ENCODE measurements around the gene WFDC2.
"Not testable (repeated sequence)": the region's sequence is repeated elsewhere in the genome, so short reads cannot be mapped to it uniquely, and the experiment has no call there.

The WFDC2 gene

DNA sequence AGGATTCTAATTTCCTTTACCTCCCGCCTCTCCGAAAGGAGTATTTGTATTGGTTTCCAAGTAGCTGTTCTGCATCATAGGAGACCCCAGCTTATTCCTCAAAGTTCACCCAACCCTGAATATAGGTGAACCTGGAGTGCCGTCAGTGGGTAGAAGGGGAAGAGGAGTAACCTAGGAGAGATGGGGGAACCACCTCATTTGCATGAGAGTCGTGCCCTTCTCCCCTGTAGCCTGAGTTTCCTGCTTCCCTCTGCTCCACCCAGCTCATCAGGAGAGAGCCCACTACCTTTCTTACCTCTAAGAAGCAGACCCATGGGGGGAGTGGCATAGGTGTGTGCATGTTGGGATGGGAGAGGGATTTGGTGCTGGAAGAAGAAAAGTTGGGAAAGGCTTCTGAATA is 17.3 kb upstream of the WFDC2 start:
- DNase-seq (ENCODE audit: low read depth in 3 of 3) = no peak

DNA sequence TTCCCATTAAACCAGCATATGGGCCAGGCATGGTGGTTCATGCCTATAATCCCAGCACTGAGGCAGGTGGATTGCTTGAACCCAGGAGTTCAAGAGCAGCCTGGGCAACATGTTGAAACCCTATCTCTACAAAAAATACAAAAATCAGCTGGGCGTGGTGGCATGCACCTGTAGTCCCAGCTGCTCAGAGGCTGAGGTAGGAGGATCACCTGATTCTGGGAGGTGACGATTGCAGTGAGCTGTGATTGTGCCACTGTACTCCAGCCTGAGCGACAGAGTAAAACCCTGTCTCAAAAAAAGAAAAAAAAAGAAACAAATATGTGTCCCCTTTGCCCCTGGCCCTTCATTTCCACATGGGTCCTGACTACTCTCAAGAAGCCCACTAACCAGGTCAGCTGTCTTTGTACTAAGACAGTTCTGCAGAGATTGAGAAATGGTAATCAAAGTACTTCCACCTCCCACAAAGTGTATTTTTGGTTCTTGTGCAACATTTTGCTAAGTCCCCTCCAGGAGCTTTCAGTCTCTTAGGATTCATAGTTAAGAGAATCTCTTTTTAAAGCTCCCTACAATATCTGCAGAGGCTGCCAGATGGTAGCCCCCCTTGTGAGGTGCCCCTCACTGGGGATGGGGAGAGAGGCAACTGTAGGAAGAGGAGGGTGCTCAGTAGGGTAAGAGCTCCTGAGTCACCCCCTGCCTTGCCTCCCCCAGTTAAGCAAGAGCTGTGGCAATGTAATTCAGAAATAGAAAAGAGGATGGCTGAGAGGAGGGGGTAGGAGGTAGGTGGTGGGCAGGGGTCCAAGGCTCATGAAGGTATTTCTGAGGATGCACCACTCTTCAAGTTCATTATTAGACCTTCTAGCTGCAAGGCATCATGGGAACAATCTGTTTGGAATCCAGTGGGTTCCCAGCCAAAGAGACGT is 16.5 kb upstream of the WFDC2 start:
- DNase-seq (ENCODE audit: low read depth in 3 of 3) = no peak

DNA sequence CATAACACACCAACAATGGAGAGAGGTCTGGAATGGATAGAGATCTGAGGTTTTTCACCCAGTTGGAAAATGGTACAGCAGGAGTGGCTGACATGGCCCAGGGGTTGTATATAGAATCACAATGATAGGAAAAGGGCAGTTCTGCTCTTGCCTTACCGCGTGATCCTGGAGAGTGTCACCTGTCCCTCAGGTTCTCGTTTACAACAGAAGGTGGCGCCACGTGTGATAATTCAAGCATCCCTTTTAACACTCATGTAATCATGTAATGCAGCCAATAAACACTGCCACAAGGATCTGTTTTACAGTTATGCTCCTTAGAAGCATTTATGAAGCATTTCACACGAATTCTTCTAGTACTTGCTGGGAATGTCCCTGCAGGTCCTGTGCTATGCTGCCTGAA is 12.9 kb upstream of the WFDC2 start:
- DNase-seq (ENCODE audit: low read depth in 3 of 3) = no peak

DNA sequence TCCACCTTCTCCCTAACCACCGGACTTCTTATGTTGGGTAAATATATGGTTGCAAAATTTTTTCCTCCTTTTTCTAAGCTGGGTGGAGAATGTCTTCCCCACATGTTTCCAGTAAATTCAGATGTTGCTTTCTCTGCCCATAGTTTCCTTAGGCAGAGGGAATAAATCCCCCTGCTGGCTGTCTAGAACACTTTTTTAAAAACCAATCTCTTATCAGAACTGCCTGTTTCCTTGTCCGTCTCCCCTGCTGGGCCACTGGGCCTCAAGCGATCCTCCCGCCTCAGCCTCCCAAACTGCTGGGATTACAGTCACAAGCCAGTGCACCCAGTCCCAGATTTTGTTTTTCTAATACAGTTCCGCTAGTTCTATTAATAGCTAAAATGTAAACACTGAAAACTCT is 9.9 kb upstream of the WFDC2 start:
- DNase-seq (ENCODE audit: low read depth in 3 of 3) = no peak

DNA sequence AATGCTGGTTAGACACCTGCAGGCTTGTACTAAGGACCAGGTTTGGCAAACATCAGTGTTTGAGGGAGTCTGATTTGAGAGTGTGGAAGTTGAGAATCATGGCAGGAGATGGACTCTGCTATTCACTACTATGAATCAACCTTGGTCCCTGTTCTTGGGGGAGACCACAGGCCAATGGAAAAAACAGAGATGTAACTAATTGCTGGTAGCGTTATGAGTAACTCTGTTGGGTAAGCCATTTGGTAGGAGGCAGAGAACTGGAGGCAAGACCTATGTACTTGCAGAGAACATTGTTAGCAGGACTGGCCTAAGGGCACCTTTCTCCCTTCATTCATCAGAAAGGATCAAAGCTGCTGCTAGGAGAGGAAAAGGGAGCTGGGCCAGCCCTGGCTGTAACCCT is 8.3 kb upstream of the WFDC2 start:
- DNase-seq (ENCODE audit: low read depth in 3 of 3) = no peak

DNA sequence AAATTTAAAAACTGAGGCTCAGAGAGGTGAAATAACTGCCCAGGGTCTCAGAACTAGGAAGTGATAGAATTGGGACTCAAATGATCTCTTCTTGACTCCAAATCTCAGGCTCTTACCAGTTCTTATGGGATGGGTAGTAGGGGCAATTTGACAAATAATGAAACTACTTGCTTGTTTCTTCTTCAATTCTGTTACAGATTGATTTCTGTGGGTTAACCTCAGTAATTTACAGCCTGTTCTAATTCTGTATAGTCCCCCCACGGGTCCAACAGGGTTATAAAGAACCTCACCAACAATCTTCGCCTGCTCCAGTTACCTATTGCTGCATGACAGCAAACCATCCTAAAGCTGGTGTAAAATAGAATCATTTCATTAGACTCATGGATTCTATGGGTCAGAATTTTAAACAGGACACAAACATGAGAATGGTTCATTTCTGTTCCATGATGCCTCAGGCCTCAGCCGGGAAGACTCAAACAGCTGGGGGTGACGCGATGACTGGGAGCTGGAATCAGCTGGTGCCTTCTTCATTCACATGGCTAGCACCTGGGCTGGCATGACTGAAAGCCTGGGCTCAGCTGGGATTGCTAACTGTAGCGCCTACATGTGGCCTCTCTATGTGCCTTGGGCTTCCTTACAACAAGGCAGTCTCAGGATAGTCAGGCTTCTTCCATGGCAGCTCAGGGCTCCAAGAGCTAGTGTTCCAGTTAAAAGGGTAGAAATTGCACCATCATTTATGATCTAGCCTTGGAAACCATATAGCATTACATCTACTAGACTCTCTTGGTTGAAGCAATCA is 6.6 kb upstream of the WFDC2 start:
- DNase-seq (ENCODE audit: low read depth in 3 of 3) = no peak

DNA sequence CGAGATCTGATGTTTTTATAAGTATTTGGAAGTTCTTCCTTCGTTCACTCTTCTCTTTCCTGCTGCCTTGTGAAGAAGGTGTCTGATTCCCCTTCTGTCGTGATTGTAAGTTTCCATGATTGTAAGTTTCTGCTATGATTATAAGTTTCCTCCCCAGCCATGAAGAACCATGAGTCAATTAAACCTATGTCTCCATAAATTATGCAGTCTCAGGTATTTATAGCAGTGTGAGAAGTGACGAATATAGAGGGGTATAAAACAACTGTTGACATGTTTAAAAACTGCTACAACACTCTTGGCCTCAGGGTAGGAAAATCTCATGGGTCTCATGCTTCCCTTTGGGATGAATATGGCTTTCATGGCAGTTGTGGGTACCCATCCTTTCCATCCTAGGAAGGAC is 5.8 kb upstream of the WFDC2 start:
- no peak for DNase-seq (ENCODE audit: low read depth in 3 of 3)

DNA sequence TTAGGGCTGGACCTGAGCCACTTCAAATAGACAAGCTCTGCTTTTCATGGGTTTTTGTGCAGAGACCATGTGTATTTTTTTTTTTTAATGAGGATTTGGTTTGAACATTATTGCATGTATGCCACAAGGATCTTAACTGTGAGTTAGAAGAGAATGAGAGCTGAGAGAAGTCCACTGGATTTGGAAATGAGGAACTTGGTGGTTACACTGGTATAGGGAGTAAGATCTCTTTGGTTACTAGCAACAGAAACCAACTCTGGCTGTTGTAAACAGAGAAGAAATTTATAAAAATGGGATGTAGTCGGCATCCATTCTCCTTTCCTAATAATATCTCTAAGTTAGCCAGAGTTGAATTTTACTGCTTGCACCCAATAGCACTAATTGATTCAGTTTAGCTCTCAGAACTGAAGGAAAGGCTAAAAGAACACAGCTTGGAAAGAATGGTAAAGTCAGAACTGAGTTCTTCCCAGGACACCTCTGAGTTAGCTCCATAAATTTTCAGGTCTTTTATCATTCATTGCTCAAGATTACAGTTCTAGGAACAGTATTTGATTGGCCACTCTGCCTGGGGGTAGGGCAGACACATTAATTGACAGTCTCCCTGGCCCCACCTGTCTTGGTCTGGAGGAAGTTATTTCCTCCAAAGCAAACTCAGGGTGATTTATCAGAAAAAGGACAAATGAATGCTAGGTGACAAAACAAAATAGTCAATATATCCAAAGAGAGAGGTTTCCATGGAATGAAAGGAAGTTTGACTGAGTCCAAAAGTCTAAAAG is 3.9 kb upstream of the WFDC2 start:
- no peak for DNase-seq (ENCODE audit: low read depth in 3 of 3)

DNA sequence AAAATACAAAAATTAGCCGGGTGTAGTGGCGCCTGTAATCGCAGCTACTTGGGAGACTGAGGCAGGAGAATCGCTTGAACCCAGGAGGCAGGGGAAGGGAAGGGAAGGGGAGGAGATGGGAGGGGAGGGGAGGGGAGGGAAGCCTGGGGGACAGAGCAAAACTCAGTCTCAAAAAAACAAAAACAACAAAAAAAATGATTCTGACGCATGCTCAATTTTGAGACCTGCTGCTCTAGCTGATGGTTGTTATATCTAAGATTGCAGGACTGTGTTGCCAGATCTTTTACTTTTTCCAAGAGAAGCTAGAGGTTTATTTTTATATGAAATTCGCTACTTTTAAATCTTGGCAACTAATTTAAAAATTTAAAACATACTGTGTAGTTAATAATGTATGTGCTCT is 2.4 kb upstream of the WFDC2 start:
- DNase-seq (ENCODE audit: low read depth in 3 of 3) = no peak

DNA sequence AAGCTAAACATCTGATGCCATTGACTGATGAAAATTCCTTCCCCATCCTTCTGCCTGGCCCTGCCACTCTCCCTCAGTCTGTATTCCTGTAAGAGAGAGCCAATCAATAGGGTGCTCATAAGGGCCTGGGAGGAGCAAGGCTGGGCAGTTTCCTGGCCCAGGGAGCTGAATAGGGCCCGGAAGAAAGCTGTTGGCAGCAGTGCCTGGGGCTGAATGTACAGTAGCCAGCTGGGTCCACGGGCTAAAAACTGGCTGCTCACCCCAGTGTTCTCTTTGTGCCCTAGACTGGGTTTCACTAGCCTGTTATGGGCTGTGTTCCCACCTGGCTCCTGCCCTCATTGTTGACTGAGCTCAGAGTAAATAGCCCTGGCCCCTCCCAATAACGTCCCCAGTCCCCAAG is 1.7 kb upstream of the WFDC2 start:
- no peak for DNase-seq (ENCODE audit: low read depth in 3 of 3)

DNA sequence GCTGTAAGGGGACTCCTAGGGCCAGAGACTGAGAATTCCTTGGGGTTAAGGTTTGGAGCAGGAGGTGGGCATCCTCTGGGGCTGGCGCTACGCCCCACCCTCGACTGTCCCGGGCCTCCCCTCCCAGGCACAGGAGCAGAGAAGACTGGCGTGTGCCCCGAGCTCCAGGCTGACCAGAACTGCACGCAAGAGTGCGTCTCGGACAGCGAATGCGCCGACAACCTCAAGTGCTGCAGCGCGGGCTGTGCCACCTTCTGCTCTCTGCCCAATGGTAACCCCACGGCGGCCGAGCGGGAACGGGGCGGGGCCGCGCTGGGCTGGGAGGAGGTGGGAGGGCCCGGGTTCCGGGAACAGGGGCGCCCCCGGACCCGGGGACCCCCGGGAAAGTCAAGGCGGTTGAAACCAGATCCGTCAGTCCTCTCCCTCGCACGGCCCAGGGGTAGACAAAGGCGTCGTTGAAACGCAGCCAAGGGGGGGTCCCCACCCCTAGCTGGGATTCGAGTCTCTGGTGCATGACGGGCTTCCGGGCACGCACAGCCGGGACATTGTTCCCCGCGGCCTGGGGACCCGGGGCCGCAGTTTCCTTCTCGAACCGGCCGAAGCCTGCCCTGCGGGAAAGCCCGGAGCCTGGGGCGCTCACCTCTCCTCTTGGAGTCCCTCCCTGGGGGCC is 844 bp downstream of the WFDC2 start:
- peak in 1 of 3 experiments; percentile 27 for DNase-seq (ENCODE audit: low read depth in 3 of 3)

DNA sequence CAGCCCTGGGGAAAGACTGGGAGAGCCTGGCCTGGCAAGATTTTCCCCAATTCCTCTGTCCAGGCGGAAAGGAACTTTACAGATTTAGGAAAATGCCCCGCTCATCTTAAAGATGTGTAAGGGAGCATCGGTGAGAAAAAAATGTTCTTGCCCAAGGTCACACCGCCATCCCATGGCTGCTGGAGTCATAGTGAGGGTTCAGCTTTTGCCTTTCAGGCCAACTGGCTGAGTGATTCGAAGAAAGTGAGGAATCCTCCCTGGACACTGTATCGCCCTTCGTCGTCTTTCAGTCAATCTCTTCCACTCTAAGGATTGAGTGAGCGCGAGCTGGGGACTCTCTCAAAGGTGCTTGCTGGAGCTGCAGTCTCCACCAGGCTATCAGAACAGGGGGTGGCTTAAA is 1.4 kb downstream of the WFDC2 start:
- DNase-seq (ENCODE audit: low read depth in 3 of 3) = no peak

DNA sequence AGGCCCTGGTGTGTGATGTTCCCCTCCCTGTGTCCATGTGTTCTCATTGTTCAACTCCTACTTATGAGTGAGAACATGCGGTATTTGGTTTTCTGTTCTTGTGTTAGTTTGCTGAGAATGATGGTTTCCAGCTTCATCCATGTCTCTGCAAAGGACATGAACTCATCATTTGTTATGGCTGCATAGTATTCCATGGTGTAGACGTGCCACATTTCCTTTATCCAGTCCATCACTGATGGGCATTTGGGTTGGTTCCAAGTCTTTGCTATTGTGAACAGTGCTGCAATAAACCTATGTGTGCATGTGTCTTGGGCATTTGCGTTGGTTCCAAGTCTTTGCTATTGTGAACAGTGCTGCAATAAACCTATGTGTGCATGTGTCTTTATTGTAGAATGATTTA is 2.7 kb downstream of the WFDC2 start:
- DNase-seq (ENCODE audit: low read depth in 3 of 3) = not testable (repeated sequence)

DNA sequence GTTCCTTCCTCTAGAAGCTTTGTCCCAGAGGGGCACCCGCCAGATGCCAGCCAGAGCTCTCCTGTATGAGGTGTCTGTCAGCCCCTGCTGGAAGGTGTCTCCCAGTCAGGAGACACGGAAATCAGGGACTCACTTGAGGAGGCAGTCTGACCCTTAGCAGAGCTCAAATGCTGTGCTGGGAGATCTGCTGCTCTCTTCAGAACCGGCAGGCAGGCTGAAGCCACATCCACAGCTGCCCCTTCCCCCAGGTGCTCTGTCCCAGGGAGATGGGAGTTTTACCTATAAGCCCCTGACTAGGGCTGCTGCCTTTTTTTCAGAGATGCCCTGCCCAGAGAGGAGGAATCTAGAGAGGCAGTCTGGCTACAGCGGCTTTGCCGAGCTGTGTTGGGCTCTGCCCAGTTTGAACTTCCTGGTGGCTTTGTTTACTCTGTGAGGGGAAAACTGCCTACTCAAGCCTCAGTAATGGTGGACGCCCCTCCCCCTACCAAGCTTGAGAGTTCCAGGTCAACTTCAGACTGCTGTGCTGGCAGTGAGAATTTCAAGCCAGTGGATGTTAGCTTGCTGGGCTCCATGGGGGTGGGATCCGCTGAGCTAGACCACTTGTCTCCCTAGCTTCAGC is 8.1 kb downstream of the WFDC2 start:
- not testable (repeated sequence) for DNase-seq (ENCODE audit: low read depth in 3 of 3)

DNA sequence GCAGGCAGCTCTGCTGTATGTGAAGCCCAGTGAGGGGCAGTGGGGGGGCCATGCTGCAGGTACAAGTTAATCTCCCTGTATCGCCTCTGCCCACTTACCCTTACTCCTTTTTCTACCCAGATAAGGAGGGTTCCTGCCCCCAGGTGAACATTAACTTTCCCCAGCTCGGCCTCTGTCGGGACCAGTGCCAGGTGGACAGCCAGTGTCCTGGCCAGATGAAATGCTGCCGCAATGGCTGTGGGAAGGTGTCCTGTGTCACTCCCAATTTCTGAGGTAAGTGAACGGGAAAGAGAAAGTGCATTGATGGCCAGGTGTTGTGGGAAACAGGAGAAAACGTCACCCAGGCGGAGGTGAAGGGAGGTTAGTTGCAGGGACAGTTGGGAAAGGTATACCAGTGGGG is 10.3 kb downstream of the WFDC2 start:
- DNase-seq (ENCODE audit: low read depth in 3 of 3) = no peak

DNA sequence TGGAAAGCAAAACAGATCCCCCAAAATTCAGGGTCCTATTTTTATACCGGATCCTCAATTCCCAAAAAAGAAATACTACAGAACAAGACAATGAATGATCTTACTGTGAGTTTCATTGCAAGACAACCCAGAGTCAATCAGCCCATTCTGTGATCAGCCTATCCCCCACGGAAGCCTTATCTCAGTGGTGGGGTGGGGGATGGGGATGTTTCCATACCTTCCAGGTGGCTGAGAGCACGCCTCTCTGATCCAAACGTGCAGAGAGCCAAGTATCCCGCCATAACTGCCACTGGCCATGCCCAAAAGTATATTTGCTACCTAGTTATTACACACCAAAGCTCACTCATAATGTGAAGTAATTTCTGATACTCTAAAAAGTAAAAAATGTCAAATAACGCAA is 15.1 kb downstream of the WFDC2 start:
- DNase-seq (ENCODE audit: low read depth in 3 of 3) = no peak

DNA sequence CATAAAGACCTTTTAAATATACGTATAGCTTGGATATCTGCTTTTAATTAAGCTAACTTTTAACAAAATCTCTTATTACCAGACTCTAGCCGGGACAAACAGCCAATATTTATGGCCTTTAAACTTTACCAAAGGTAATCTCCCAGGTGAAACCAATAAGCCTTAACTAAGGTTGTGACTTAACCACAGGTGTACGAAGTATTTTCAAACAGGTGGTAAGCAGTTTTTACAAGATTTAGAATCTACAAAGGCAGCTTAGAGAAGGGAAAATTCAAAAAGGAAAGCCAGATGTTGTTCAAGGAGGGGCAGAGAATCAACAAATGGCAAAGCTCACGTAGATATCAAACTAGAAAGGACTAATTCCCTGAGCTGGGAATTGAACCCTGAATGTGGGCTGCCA is 15.8 kb downstream of the WFDC2 start:
- no peak for DNase-seq (ENCODE audit: low read depth in 3 of 3)

DNA sequence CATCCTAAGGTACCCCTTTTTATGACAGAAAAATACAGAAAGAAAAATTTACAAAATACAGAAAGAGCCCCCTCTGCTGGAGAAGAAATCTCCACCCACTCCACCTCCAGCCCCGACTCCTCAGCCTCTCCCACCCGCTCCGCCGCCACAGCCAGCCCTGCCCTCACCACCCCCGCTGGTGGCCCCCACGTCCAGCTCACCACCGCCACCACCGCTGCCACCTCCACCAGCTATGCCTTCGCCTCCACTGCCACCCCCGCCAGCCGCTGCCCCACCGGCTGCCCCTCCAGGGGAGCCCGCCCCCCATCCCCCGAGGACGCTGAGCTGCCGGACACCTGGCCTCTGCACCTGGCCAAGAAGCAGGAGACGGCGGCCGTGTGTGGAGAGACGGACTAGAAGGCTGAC is 17.7 kb downstream of the WFDC2 start:
- DNase-seq (ENCODE audit: low read depth in 3 of 3) = no peak

DNA sequence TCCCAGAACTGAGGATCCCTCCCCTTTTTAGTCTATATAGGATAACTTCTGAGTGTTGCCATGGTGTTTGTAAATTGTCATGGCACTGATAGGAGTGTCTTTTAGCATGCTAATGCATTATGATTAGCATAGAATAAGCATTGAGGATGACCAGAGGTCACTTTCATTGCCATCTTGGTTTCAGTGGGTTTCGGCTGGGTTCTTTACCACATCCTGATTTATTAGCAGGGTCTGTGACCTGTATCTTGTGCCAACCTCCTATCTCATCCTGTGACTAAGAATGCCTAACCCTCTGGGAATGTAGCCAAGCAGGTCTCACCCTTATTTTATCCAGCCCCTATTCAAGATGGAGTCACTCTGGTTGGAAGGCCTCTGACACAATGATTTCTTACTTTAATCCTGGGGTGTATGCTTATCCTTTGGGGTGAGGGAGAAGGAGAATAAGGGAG is 19.6 kb downstream of the WFDC2 start:
- DNase-seq (ENCODE audit: low read depth in 3 of 3) = no peak

DNA sequence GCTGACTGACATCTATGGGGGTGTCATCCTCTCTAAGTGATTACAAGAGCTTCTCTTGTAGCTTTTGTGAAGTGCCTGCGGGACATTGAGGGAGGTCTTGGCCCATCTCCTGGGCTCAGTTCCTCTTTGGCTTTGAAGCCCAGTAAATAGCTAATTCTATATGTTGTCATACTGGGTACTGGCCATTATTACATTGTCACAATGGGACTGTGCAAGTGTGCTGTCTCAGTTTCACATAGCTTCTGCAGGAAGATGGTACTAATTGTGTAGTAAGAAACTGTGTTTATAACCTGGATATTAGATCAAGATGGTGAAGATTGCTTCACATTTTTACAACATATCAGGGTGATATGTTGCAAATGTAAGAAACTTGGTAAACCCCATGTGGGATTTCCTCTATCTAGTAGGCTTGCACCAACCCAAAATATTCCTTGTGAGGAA is 26.0 kb downstream of the WFDC2 start:
- DNase-seq (ENCODE audit: low read depth in 3 of 3) = no peak

DNA sequence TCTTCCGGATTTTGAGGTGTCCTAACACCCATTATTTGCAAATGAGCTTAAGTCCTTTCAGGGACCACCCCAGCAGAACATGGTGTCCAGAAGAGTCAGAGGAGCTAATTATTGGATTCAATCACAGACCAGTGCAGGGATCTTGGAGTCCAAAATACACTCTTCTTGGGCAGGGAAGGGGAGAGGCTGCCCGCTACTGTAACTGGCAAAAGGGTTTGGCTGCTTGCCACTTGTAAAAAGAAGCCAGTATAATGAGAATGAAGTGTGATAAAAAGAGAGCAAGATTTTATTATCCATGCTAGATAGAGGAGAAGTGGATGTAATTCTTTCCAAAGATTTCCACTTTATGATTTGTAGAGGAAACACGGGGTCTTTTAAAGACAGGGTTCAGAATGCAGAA is 26.6 kb downstream of the WFDC2 start:
- DNase-seq (ENCODE audit: low read depth in 3 of 3) = no peak
